Mesendoderm (in vitro differentiated cells): ENCODE results near the gene TRAFD1. TPM values are rescaled to one million over a fixed set of nuclear protein-coding genes. Genes with fewer than 3 reads are reported as not detected.

ENCODE experiments used
- DNase-seq: peaks from one replicate; pipeline ENCODE4 v3.0.0; 2013
- H2AK5ac ChIP-seq: 2 replicates; pipeline ENCODE4 v1.6.1; 2013; ENCODE audit warnings: low read length, inconsistent platforms
- H2BK120ac ChIP-seq: 2 replicates; pipeline ENCODE4 v1.6.1; 2013; ENCODE audit warnings: low read depth, mild to moderate bottlenecking, low read length, moderate library complexity, mixed read lengths
- H2BK15ac ChIP-seq: replicated peaks from 2 replicates; pipeline ENCODE4 v1.6.1; 2013; ENCODE audit warnings: low read depth, mild to moderate bottlenecking, moderate library complexity
- H2BK5ac ChIP-seq: 2 replicates; pipeline ENCODE4 v1.6.1; 2013; ENCODE audit warnings: low read length, inconsistent platforms
- H3K18ac ChIP-seq: 2 replicates; pipeline ENCODE4 v1.6.1; 2013; ENCODE audit warnings: mild to moderate bottlenecking, low read length, mixed read lengths
- H3K23ac ChIP-seq: one replicate; pipeline ENCODE4 v1.6.1; 2013; ENCODE audit warnings: low read length
- H3K27ac ChIP-seq: 2 replicates; pipeline ENCODE4 v1.5.1; 2013; ENCODE audit warnings: low read depth, mild to moderate bottlenecking, inconsistent platforms, low read length, moderate library complexity
- H3K27me3 ChIP-seq: 2 replicates; pipeline ENCODE4 v1.6.1; 2013; ENCODE audit warnings: low read length, control low read depth, mild to moderate bottlenecking, inconsistent platforms; ENCODE audit not compliant: insufficient read depth, poor library complexity
- H3K36me3 ChIP-seq: 2 replicates; pipeline ENCODE4 v1.6.1; 2013; ENCODE audit warnings: low read length, inconsistent platforms; ENCODE audit not compliant: control insufficient read depth, insufficient read depth
- H3K4ac ChIP-seq: one replicate; pipeline ENCODE4 v1.6.1; 2013; ENCODE audit warnings: low read depth, mild to moderate bottlenecking, low read length, moderate library complexity
- H3K4me1 ChIP-seq: 2 replicates; pipeline ENCODE4 v1.6.1; 2013; ENCODE audit warnings: low read depth, low read length, inconsistent platforms; ENCODE audit not compliant: control insufficient read depth
- H3K4me2 ChIP-seq: 2 replicates; pipeline ENCODE4 v1.6.1; 2013; ENCODE audit warnings: low read length
- H3K4me3 ChIP-seq: 2 replicates; pipeline ENCODE4 v1.5.1; 2013; ENCODE audit warnings: mild to moderate bottlenecking, low read length
- H3K56ac ChIP-seq: one replicate; pipeline ENCODE4 v1.6.1; 2013; ENCODE audit warnings: low read length
- H3K79me1 ChIP-seq: 2 replicates; pipeline ENCODE4 v1.6.1; 2013; ENCODE audit warnings: low read length, inconsistent platforms
- H3K79me2 ChIP-seq: 2 replicates; pipeline ENCODE4 v1.6.1; 2013; ENCODE audit warnings: mild to moderate bottlenecking, low read length; ENCODE audit not compliant: control insufficient read depth, insufficient read depth
- H3K9ac ChIP-seq: 2 replicates; pipeline ENCODE4 v1.6.1; 2013; ENCODE audit warnings: low read length, inconsistent platforms
- H4K5ac ChIP-seq: one replicate; pipeline ENCODE4 v1.6.1; 2013; ENCODE audit warnings: low read length
- H4K8ac ChIP-seq: one replicate; pipeline ENCODE4 v1.6.1; 2013; ENCODE audit warnings: low read depth, mild to moderate bottlenecking, control low read depth, low read length, moderate library complexity
- WGBS: extraction: QIAGEN DNeasy Blood & Tissue Kit; methylation state at CpG from one replicate; pipeline ENCODE4 v1.1.7; 2013; ENCODE audit warnings: low lambda C conversion rate, missing lambda C conversion rate; ENCODE audit not compliant: insufficient coverage; ENCODE audit errors: extremely low coverage; 5-methylcytosine and 5-hydroxymethylcytosine counted together
- polyA plus RNA-seq, 2 experiments: library from polyadenylated mRNA; stranded (reverse); fragments of 200-250 nt; gene quantifications; one replicate each; pipeline ENCODE4 v1.2.3, GENCODE V29; 2013

TRAFD1 gene
- polyA plus RNA-seq (2013, experiment 1 of 2): 16.1 TPM
- 15.8 TPM for polyA plus RNA-seq (2013, experiment 2 of 2)

- peak; percentile 98 for DNase-seq
- H3K79me1 ChIP-seq: peaks cover 2% of the 10 kb centered on the region
- peak within 1 kb of the TSS; percentile 95 for H3K56ac ChIP-seq
- H4K5ac ChIP-seq: no peak within 1 kb of the TSS
- peak within 1 kb of the TSS; percentile 89 for H3K9ac ChIP-seq
- no peak within 1 kb of the TSS for H2BK15ac ChIP-seq
- no peaks in the 10 kb centered on the region for H3K36me3 ChIP-seq
- H3K4me3 ChIP-seq: peak within 1 kb of the TSS; percentile 94
- no peak within 1 kb of the TSS for H4K8ac ChIP-seq
- H3K27me3 ChIP-seq: no peaks in the 10 kb centered on the region
- H3K4ac ChIP-seq: no peak within 1 kb of the TSS
- H3K4me2 ChIP-seq: peak within 1 kb of the TSS; percentile 92
- H3K27ac ChIP-seq: peak within 1 kb of the TSS; percentile 20
- WGBS: no CpG with 5 or more reads among the region's 63 CpGs
- peaks cover 3% of the 10 kb centered on the region for H3K4me1 ChIP-seq
- no peaks in the 10 kb centered on the region for H3K79me2 ChIP-seq
- no peak within 1 kb of the TSS for H3K18ac ChIP-seq
- peak within 1 kb of the TSS; percentile 96 for H3K23ac ChIP-seq
- H2BK120ac ChIP-seq: no peak within 1 kb of the TSS
- H2BK5ac ChIP-seq: no peak within 1 kb of the TSS
- H2AK5ac ChIP-seq: no peak within 1 kb of the TSS
Measured at GRCh38 chr12:112125250-112125999, at the start of gene TRAFD1. Gene TRAFD1 (plus strand): TSS chr12:112125560. CDS start chr12:112130523, 4,963 bp downstream.

- no peak overlapping the region for H3K23ac ChIP-seq
- no CpG with 5 or more reads among the region's 2 CpGs for WGBS
- no peaks in the 10 kb centered on the region for H3K4me1 ChIP-seq
- H3K9ac ChIP-seq: no peak overlapping the region
- no peak overlapping the region for H3K4me2 ChIP-seq
- H3K79me1 ChIP-seq: peaks cover 2% of the 10 kb centered on the region
- no peak overlapping the region for H2AK5ac ChIP-seq
- H4K8ac ChIP-seq: no peak overlapping the region
- no peak overlapping the region for H3K4ac ChIP-seq
- no peak overlapping the region for H3K18ac ChIP-seq
- no peak overlapping the region for H2BK120ac ChIP-seq
- H2BK5ac ChIP-seq: no peak overlapping the region
- no peak overlapping the region for H4K5ac ChIP-seq
- H2BK15ac ChIP-seq: no peak overlapping the region
- no peak overlapping the region for H3K56ac ChIP-seq
- DNase-seq: no peak
- peaks cover 2% of the 10 kb centered on the region for H3K79me2 ChIP-seq
- no peak overlapping the region for H3K27ac ChIP-seq
- no peaks in the 10 kb centered on the region for H3K27me3 ChIP-seq
- H3K4me3 ChIP-seq: no peak overlapping the region
- H3K36me3 ChIP-seq: peaks cover 3% of the 10 kb centered on the region
Measured at GRCh38 chr12:112087055-112087850, 38.1 kb upstream of the TRAFD1 start.

- Histone ChIP-seq H2BK5ac (no peak overlapping the region), H4K5ac (no peak overlapping the region), H3K79me2 (peaks cover 2% of the 10 kb centered on the region), H3K4me3 (no peak overlapping the region), H3K4ac (no peak overlapping the region), H3K79me1 (peaks cover 2% of the 10 kb centered on the region), H3K36me3 (peaks cover 3% of the 10 kb centered on the region), H3K4me1 (no peaks in the 10 kb centered on the region), H2BK15ac (no peak overlapping the region), H3K18ac (no peak overlapping the region), H3K23ac (no peak overlapping the region), H3K4me2 (no peak overlapping the region), H3K56ac (no peak overlapping the region), H3K9ac (no peak overlapping the region), H2BK120ac (no peak overlapping the region), H3K27me3 (no peaks in the 10 kb centered on the region), H4K8ac (no peak overlapping the region), H3K27ac (no peak overlapping the region), H2AK5ac (no peak overlapping the region)
- no CpG with 5 or more reads among the region's 1 CpG for WGBS
- no peak for DNase-seq
Measured at GRCh38 chr12:112087851-112088250, 37.5 kb upstream of the TRAFD1 start.

- peaks cover 21% of the 10 kb centered on the region for H3K79me2 ChIP-seq
- no peak overlapping the region for H3K4ac ChIP-seq
- no peak overlapping the region for H3K56ac ChIP-seq
- H4K5ac ChIP-seq: no peak overlapping the region
- H3K9ac ChIP-seq: no peak overlapping the region
- no peaks in the 10 kb centered on the region for H3K27me3 ChIP-seq
- H3K4me3 ChIP-seq: no peak overlapping the region
- H3K27ac ChIP-seq: no peak overlapping the region
- no peak overlapping the region for H4K8ac ChIP-seq
- H3K23ac ChIP-seq: no peak overlapping the region
- WGBS: no CpG with 5 or more reads among the region's 3 CpGs
- no peak overlapping the region for H2BK5ac ChIP-seq
- no peak overlapping the region for H2BK120ac ChIP-seq
- H3K36me3 ChIP-seq: peaks cover 3% of the 10 kb centered on the region
- DNase-seq: no peak
- no peaks in the 10 kb centered on the region for H3K4me1 ChIP-seq
- peaks cover 2% of the 10 kb centered on the region for H3K79me1 ChIP-seq
- no peak overlapping the region for H3K4me2 ChIP-seq
- H2BK15ac ChIP-seq: no peak overlapping the region
- no peak overlapping the region for H2AK5ac ChIP-seq
- H3K18ac ChIP-seq: no peak overlapping the region
Measured at GRCh38 chr12:112091563-112091962, 33.8 kb upstream of the TRAFD1 start.

- Histone ChIP-seq H3K4me1 (no peaks in the 10 kb centered on the region), H3K79me1 (peaks cover 6% of the 10 kb centered on the region), H2BK120ac (no peak overlapping the region), H3K18ac (no peak overlapping the region), H3K36me3 (peaks cover 5% of the 10 kb centered on the region), H2AK5ac (no peak overlapping the region), H3K4me2 (no peak overlapping the region), H2BK5ac (no peak overlapping the region), H3K4ac (no peak overlapping the region), H2BK15ac (no peak overlapping the region), H3K27me3 (no peaks in the 10 kb centered on the region), H3K79me2 (peaks cover 48% of the 10 kb centered on the region), H3K23ac (no peak overlapping the region), H4K8ac (no peak overlapping the region), H3K27ac (no peak overlapping the region), H3K9ac (no peak overlapping the region), H3K56ac (no peak overlapping the region), H3K4me3 (no peak overlapping the region), H4K5ac (no peak overlapping the region)
- no peak for DNase-seq
Measured at GRCh38 chr12:112096070-112096469, 29.3 kb upstream of the TRAFD1 start.
